Spleen (tissue), 11 donors: ENCODE results near the gene CLCN5. TPM values are rescaled to one million over a fixed set of nuclear protein-coding genes. Genes with fewer than 3 reads are reported as not detected.
"Not testable (repeated sequence)": the region's sequence is repeated elsewhere in the genome, so short reads cannot be mapped to it uniquely, and the experiment has no call there.

ENCODE experiments used
- DNase-seq: peaks from one replicate; pipeline ENCODE4 v3.0.0-alpha.2; 2020
- H3K27ac ChIP-seq, 8 donors: fragments of 200-600 bp; sonication (generic) in 7 of 8; 1 replicate in 4 of 8; 2 replicates in 4 of 8; pipeline versions ENCODE4 v1.5.0 to v1.8.0; 2016 to 2021; ENCODE audit warnings: inconsistent platforms in 4 of 8, mild to moderate bottlenecking in 4 of 8, moderate library complexity in 1 of 8
- H3K27me3 ChIP-seq, 7 donors: fragments of 200-600 bp; sonication (generic) in 6 of 7; replicated peaks in 1 of 7; 1 replicate in 4 of 7; 2 replicates in 3 of 7; pipeline versions ENCODE4 v1.5.0 to v1.8.0; 2016 to 2021; ENCODE audit warnings: inconsistent platforms in 3 of 7, mild to moderate bottlenecking in 1 of 7
- H3K36me3 ChIP-seq, 6 donors: fragments of 200-600 bp; sonication (generic) in 5 of 6; 1 replicate in 4 of 6; 2 replicates in 2 of 6; pipeline versions ENCODE4 v1.5.0 to v1.8.0; 2016 to 2021; ENCODE audit warnings: inconsistent platforms in 2 of 6
- H3K4me1 ChIP-seq, 6 donors: fragments of 200-600 bp; sonication (generic) in 5 of 6; 1 replicate in 3 of 6; 2 replicates in 3 of 6; pipeline versions ENCODE4 v1.5.0 to v1.8.0; 2016 to 2021; ENCODE audit warnings: inconsistent platforms in 3 of 6
- H3K4me3 ChIP-seq, 8 donors: fragments of 200-600 bp; sonication (generic) in 7 of 8; 1 replicate in 4 of 8; 2 replicates in 4 of 8; pipeline versions ENCODE4 v1.5.0 to v1.8.0; 2016 to 2021; ENCODE audit warnings: inconsistent platforms in 4 of 8, mild to moderate bottlenecking in 4 of 8, moderate library complexity in 2 of 8
- H3K9me3 ChIP-seq, 8 donors: fragments of 200-600 bp; sonication (generic) in 7 of 8; 1 replicate in 4 of 8; 2 replicates in 4 of 8; pipeline versions ENCODE4 v1.5.0 to v1.8.0; 2016 to 2021; ENCODE audit warnings: inconsistent platforms in 4 of 8
- CTCF ChIP-seq, 11 experiments: fragments of 200-600 bp in 7 of 11; fragments of 450-650 bp in 4 of 11; sonication (generic) in 4 of 11; IDR thresholded peaks in 8 of 11; conservative IDR thresholded peaks in 3 of 11; 1 replicate in 7 of 11; 2 replicates in 4 of 11; pipeline versions ENCODE4 v1.4.0 to v1.8.0; 2016 to 2021; ENCODE audit warnings: antibody characterized with exemption in 11 of 11, inconsistent platforms in 4 of 11, mild to moderate bottlenecking in 1 of 11
- POLR2A ChIP-seq, 3 donors: fragments of 450-650 bp; IDR thresholded peaks; one replicate each; pipeline ENCODE4 v1.5.1; 2017; ENCODE audit warnings: antibody characterized with exemption in 3 of 3, mild to moderate bottlenecking in 1 of 3
- POLR2AphosphoS5 ChIP-seq, 3 donors: sonication (generic); formaldehyde crosslinking; IDR thresholded peaks; one replicate each; pipeline ENCODE4 v1.5.1; 2017; ENCODE audit warnings: antibody characterized with exemption in 3 of 3
- WGBS, 5 donors: extraction: QIAGEN DNeasy Blood & Tissue Kit in 3 of 5; methylation state at CpG; one replicate each; pipeline versions ENCODE4 v1.1.5 to v1.1.7; 2013 to 2018; 5-methylcytosine and 5-hydroxymethylcytosine counted together
- intact Hi-C: fragments of 100-400 bp; cut with DNase I; formaldehyde crosslinking; loops from one replicate; pipeline ENCODE4 v1.15.0; 2023; ENCODE audit warnings: low total_unique reads
- polyA plus RNA-seq, 3 donors: library from polyadenylated mRNA; stranded (reverse); fragments of 200-250 nt; gene quantifications; one replicate each; pipeline ENCODE4 v1.2.1, GENCODE V29; 2013
- total RNA-seq, 7 donors: library from RNA; depleted of rRNA in 3 of 7; stranded (reverse); fragments of >200 nt in 3 of 7; fragmentation: NEBNext Ultra II Directional in 4 of 7; extraction: Animal tissue kit (Norgen Biotek cat#: 25700) in 4 of 7; gene quantifications; one replicate each; pipeline versions ENCODE4 v1.1.0 to v1.2.1, GENCODE V29; 2016 to 2021
- donor health status: healthy with polysubstance abuse.
- donor health status: DM: no; HTN: no; CAD: no; lungs with moderate emphysema.
- donor health status: DM: no; HTN: no; CAD: no.
- donor health status: Bipolar disorder and iron deficiency.
- donor health status: healthy.
- donor health status: DM: no; HTN: no; CAD: no.
- donor health status: DM: yes; HTN: yes; CAD: no.

Gene CLCN5
- total and polyA plus RNA-seq, 10 donors: 0.71 to 8.9 (median 6.3) TPM

- 75 to 97% (median 85%) methylated on average over 2 of the region's 2 CpGs for WGBS, 5 donors
- DNase-seq: no peak
Measured at GRCh38 chrX:50003927-50004326, 81.5 kb downstream of the CLCN5 start.

GRCh38 chrX:50025591-50025990, 103.2 kb downstream of the CLCN5 start:
- H3K4me1 ChIP-seq, H3K27ac ChIP-seq, intact Hi-C loops, H3K36me3 ChIP-seq, H3K27me3 ChIP-seq, DNase-seq, H3K4me3 ChIP-seq: not testable (repeated sequence)
- WGBS, 5 donors: 55 to 73% (median 64%) methylated on average over 5 of the region's 5 CpGs
- H3K9me3 ChIP-seq: peaks cover 0 to 14% (median 0%) of the 10 kb centered on the region in 8 donors

More at GRCh38 chrX:50003927-50004326, 81.5 kb downstream of the CLCN5 start:
- no peaks in the 10 kb centered on the region for H3K4me1 ChIP-seq
- no peak overlapping the region for H3K27ac ChIP-seq
- TF ChIP-seq POLR2A (IDR thresholded peaks at IDR 0.05) (no peak), POLR2AphosphoS5 (IDR thresholded peaks at IDR 0.05) (no peak), CTCF (IDR thresholded peaks at IDR 0.05 in 8 of 11, conservative IDR thresholded peaks at IDR 0.05 in 3 of 11) (no peak)
- intact Hi-C loops: no loop called here
- H3K27me3 ChIP-seq: no peaks in the 10 kb centered on the region
- H3K4me3 ChIP-seq: no peak overlapping the region
- H3K36me3 ChIP-seq: no peaks in the 10 kb centered on the region
- no peaks in the 10 kb centered on the region for H3K9me3 ChIP-seq

- no peaks in the 10 kb centered on the region for H3K4me1 ChIP-seq
- H3K27ac ChIP-seq: no peak overlapping the region
- no peaks in the 10 kb centered on the region for H3K36me3 ChIP-seq
- no peak for DNase-seq
- no peaks in the 10 kb centered on the region for H3K27me3 ChIP-seq
- intact Hi-C loops: no loop called here
- no peak overlapping the region for H3K4me3 ChIP-seq
- no peaks in the 10 kb centered on the region for H3K9me3 ChIP-seq
- TF ChIP-seq POLR2AphosphoS5 (IDR thresholded peaks at IDR 0.05): no peak
- TF ChIP-seq POLR2A (IDR thresholded peaks at IDR 0.05): no peak
- TF ChIP-seq CTCF (IDR thresholded peaks at IDR 0.05 in 8 of 11, conservative IDR thresholded peaks at IDR 0.05 in 3 of 11): no peak
Measured at GRCh38 chrX:50035126-50035525, 112.7 kb downstream of the CLCN5 start.

GRCh38 chrX:50036426-50036825, 114.0 kb downstream of the CLCN5 start:
- intact Hi-C loops: no loop called here
- Histone ChIP-seq H3K4me1 (no peaks in the 10 kb centered on the region), H3K36me3 (no peaks in the 10 kb centered on the region), H3K9me3 (no peaks in the 10 kb centered on the region), H3K27ac (no peak overlapping the region), H3K27me3 (no peaks in the 10 kb centered on the region), H3K4me3 (no peak overlapping the region)
- TF ChIP-seq POLR2AphosphoS5 (IDR thresholded peaks at IDR 0.05): no peak
- no peak for TF ChIP-seq CTCF (IDR thresholded peaks at IDR 0.05 in 8 of 11, conservative IDR thresholded peaks at IDR 0.05 in 3 of 11)
- no peak for TF ChIP-seq POLR2A (IDR thresholded peaks at IDR 0.05)
- DNase-seq: no peak
- 27 to 48% (median 38%) methylated on average over 2 of the region's 2 CpGs for WGBS, 5 donors

GRCh38 chrX:50045823-50046222, 123.4 kb downstream of the CLCN5 start:
- no peak for DNase-seq
- H3K4me1 ChIP-seq: no peaks in the 10 kb centered on the region
- no peaks in the 10 kb centered on the region for H3K9me3 ChIP-seq
- no peaks in the 10 kb centered on the region for H3K27me3 ChIP-seq
- intact Hi-C loops: no loop called here
- no peak for TF ChIP-seq CTCF (IDR thresholded peaks at IDR 0.05 in 8 of 11, conservative IDR thresholded peaks at IDR 0.05 in 3 of 11)
- TF ChIP-seq POLR2AphosphoS5 (IDR thresholded peaks at IDR 0.05): no peak
- TF ChIP-seq POLR2A (IDR thresholded peaks at IDR 0.05): no peak
- WGBS, 5 donors: 68 to 96% (median 88%) methylated on average over 3 of the region's 3 CpGs
- H3K4me3 ChIP-seq: no peak overlapping the region
- H3K27ac ChIP-seq: no peak overlapping the region
- H3K36me3 ChIP-seq: no peaks in the 10 kb centered on the region
